H9 (cell line): Measurements from ENCODE around the gene IL1RAPL2. TPM values are rescaled to one million over a fixed set of nuclear protein-coding genes. Genes with fewer than 3 reads are reported as not detected.

Experiments
- DNase-seq: peaks from one replicate; pipeline ENCODE4 v3.0.0-alpha.2; 2017
- H2AFZ ChIP-seq: one replicate; pipeline ENCODE4 v1.6.1; 2013; ENCODE audit warnings: mild to moderate bottlenecking, low read length, control low read depth, moderate library complexity
- H2AK5ac ChIP-seq: 2 replicates; pipeline ENCODE4 v1.6.1; 2013; ENCODE audit warnings: low read length, control low read depth, mixed read lengths; ENCODE audit not compliant: insufficient read length
- H2BK120ac ChIP-seq: one replicate; pipeline ENCODE4 v1.6.1; 2013; ENCODE audit warnings: low read depth, mild to moderate bottlenecking, low read length, control low read depth, inconsistent platforms; ENCODE audit not compliant: poor library complexity, severe bottlenecking
- H2BK12ac ChIP-seq: 2 replicates; pipeline ENCODE4 v1.6.1; 2013; ENCODE audit warnings: low read length, control low read depth, mixed read lengths, low read depth; ENCODE audit not compliant: insufficient read length
- H2BK15ac ChIP-seq: 2 replicates; pipeline ENCODE4 v1.6.1; 2013; ENCODE audit warnings: low read depth, low read length, control low read depth
- H2BK20ac ChIP-seq: one replicate; pipeline ENCODE4 v1.6.1; 2013; ENCODE audit warnings: low read depth, mild to moderate bottlenecking, low read length, control low read depth, inconsistent platforms; ENCODE audit not compliant: poor library complexity, severe bottlenecking
- H2BK5ac ChIP-seq: 2 replicates; pipeline ENCODE4 v1.6.1; 2013; ENCODE audit warnings: low read length, control low read depth, mixed read lengths; ENCODE audit not compliant: insufficient read length
- H3K14ac ChIP-seq: 2 replicates; pipeline ENCODE4 v1.6.1; 2013; ENCODE audit warnings: low read length, control low read depth; ENCODE audit not compliant: insufficient read depth
- H3K18ac ChIP-seq: 2 replicates; pipeline ENCODE4 v1.6.1; 2013; ENCODE audit warnings: low read depth, mild to moderate bottlenecking, mixed read lengths, low read length, control low read depth; ENCODE audit not compliant: insufficient read length
- H3K23ac ChIP-seq: 2 replicates; pipeline ENCODE4 v1.6.1; 2013; ENCODE audit warnings: low read length, control low read depth, mixed read lengths, low read depth; ENCODE audit not compliant: insufficient read length
- H3K23me2 ChIP-seq: 2 replicates; pipeline ENCODE4 v1.6.1; 2013; ENCODE audit warnings: low read depth, mild to moderate bottlenecking, mixed read lengths, low read length, control low read depth; ENCODE audit not compliant: insufficient read length, poor library complexity, severe bottlenecking
- H3K27ac ChIP-seq: 2 replicates; pipeline ENCODE4 v1.5.1; 2013; ENCODE audit warnings: low read length, control low read depth, mixed read lengths, low read depth; ENCODE audit not compliant: insufficient read length
- H3K27me3 ChIP-seq: 2 replicates; pipeline ENCODE4 v1.6.1; 2013; ENCODE audit warnings: low read length, control low read depth, inconsistent platforms; ENCODE audit not compliant: insufficient read depth
- H3K4ac ChIP-seq: 2 replicates; pipeline ENCODE4 v1.6.1; 2013; ENCODE audit warnings: low read depth, mild to moderate bottlenecking, control low read depth, inconsistent platforms, low read length, moderate library complexity
- H3K4me1 ChIP-seq: 2 replicates; pipeline ENCODE4 v1.6.1; 2013; ENCODE audit warnings: low read length, control low read depth, inconsistent platforms; ENCODE audit not compliant: insufficient read depth
- H3K4me2 ChIP-seq: 2 replicates; pipeline ENCODE4 v1.6.1; 2013; ENCODE audit warnings: low read length, control low read depth, mixed read lengths; ENCODE audit not compliant: insufficient read length, insufficient read depth
- H3K56ac ChIP-seq: 2 replicates; pipeline ENCODE4 v1.6.1; 2013; ENCODE audit warnings: low read depth, mild to moderate bottlenecking, mixed read lengths, low read length, control low read depth; ENCODE audit not compliant: insufficient read length
- H3K79me1 ChIP-seq: 2 replicates; pipeline ENCODE4 v1.6.1; 2013; ENCODE audit warnings: low read depth, mild to moderate bottlenecking, moderate library complexity, low read length, control low read depth, inconsistent platforms; ENCODE audit not compliant: insufficient read depth, poor library complexity, severe bottlenecking
- H3K79me2 ChIP-seq: 2 replicates; pipeline ENCODE4 v1.6.1; 2013; ENCODE audit warnings: low read length, control low read depth, inconsistent platforms; ENCODE audit not compliant: insufficient read depth
- H3K9ac ChIP-seq: 2 replicates; pipeline ENCODE4 v1.6.1; 2013; ENCODE audit warnings: low read length, control low read depth, mixed read lengths; ENCODE audit not compliant: insufficient read length; ENCODE audit errors: extremely low read depth
- H3K9me3 ChIP-seq: one replicate; pipeline ENCODE4 v1.6.1; 2013; ENCODE audit warnings: low read depth, low read length, inconsistent platforms; ENCODE audit not compliant: control insufficient read depth
- H3T11ph ChIP-seq: one replicate; pipeline ENCODE4 v1.6.1; 2013; ENCODE audit warnings: mild to moderate bottlenecking, low read length, control low read depth, inconsistent platforms
- H4K20me1 ChIP-seq: one replicate; pipeline ENCODE4 v1.6.1; 2013; ENCODE audit not compliant: control insufficient read depth, insufficient read length, insufficient read depth
- H4K5ac ChIP-seq: 2 replicates; pipeline ENCODE4 v1.6.1; 2013; ENCODE audit warnings: low read depth, mild to moderate bottlenecking, mixed read lengths, low read length, control low read depth; ENCODE audit not compliant: insufficient read length
- H4K8ac ChIP-seq: replicated peaks from 2 replicates; pipeline ENCODE4 v1.6.1; 2013; ENCODE audit warnings: low read length, control low read depth, mixed read lengths, low read depth; ENCODE audit not compliant: insufficient read length
- H4K91ac ChIP-seq: 2 replicates; pipeline ENCODE4 v1.6.1; 2013; ENCODE audit warnings: low read depth, mild to moderate bottlenecking, moderate library complexity, mixed read lengths, low read length, control low read depth; ENCODE audit not compliant: insufficient read length
- H3K27ac Mint-ChIP-seq, 3 experiments: 2 replicates in 2 of 3; 3 replicates in 1 of 3; pipeline ENCODE4 v1.8.0; 2020 to 2021; ENCODE audit warnings: mixed read lengths in 3 of 3, mild to moderate bottlenecking in 1 of 3, moderate library complexity in 1 of 3
- H3K27me3 Mint-ChIP-seq: 2 replicates; pipeline ENCODE4 v1.8.0; 2021; ENCODE audit warnings: low read depth, mild to moderate bottlenecking, moderate library complexity, mixed read lengths
- H3K36me3 Mint-ChIP-seq, 3 experiments: 2 replicates in 2 of 3; 3 replicates in 1 of 3; pipeline ENCODE4 v1.8.0; 2020 to 2021; ENCODE audit warnings: low read depth in 3 of 3, mixed read lengths in 3 of 3; ENCODE audit not compliant: insufficient read depth in 1 of 3
- H3K4me1 Mint-ChIP-seq, 2 experiments: 2 replicates each; pipeline ENCODE4 v1.8.0; 2020; ENCODE audit warnings: mixed read lengths in 2 of 2
- H3K4me3 Mint-ChIP-seq, 2 experiments: 2 replicates in 1 of 2; 3 replicates in 1 of 2; pipeline ENCODE4 v1.8.0; 2020 to 2021; ENCODE audit warnings: mild to moderate bottlenecking in 2 of 2, mixed read lengths in 2 of 2, moderate library complexity in 1 of 2
- H3K9me3 Mint-ChIP-seq, 2 experiments: 2 replicates in 1 of 2; 3 replicates in 1 of 2; pipeline ENCODE4 v1.8.0; 2020; ENCODE audit warnings: mild to moderate bottlenecking in 2 of 2, mixed read lengths in 2 of 2, moderate library complexity in 1 of 2
- CTCF ChIP-seq: fragments of 200-600 bp; sonication (generic); conservative IDR thresholded peaks from 3 replicates; pipeline ENCODE4 v1.8.0; 2021; ENCODE audit warnings: antibody characterized with exemption, mild to moderate bottlenecking
- WGBS: extraction: QIAGEN DNeasy Blood & Tissue Kit; methylation state at CpG from one replicate; pipeline ENCODE4 v1.1.7; 2013; ENCODE audit warnings: missing lambda C conversion rate, low lambda C conversion rate, mixed read lengths; ENCODE audit not compliant: insufficient read length; ENCODE audit errors: extremely low coverage; 5-methylcytosine and 5-hydroxymethylcytosine counted together
- total RNA-seq: library from RNA; stranded (reverse); gene quantifications from 2 replicates; pipeline ENCODE4 v1.2.1, GENCODE V29; 2021

IL1RAPL2 gene
- total RNA-seq, 1 experiment from 2014 or later: not detected

- Histone ChIP-seq H4K91ac (no peak overlapping the region), H2BK12ac (no peak overlapping the region), H2BK20ac (no peak overlapping the region), H2BK120ac (no peak overlapping the region), H3K23ac (no peak overlapping the region), H3K23me2 (no peaks in the 10 kb centered on the region), H3K9me3 (no peaks in the 10 kb centered on the region), H2BK15ac (no peak overlapping the region), H3K14ac (no peak overlapping the region), H4K5ac (no peak overlapping the region), H3K4ac (no peak overlapping the region), H3K9ac (no peak overlapping the region), H3K79me2 (no peaks in the 10 kb centered on the region), H3K27me3 (no peaks in the 10 kb centered on the region), H2AK5ac (no peak overlapping the region), H3K79me1 (no peaks in the 10 kb centered on the region), H3K4me1 (peaks cover 2% of the 10 kb centered on the region; the same call in 1 of the 2 replicates), H3T11ph (no peak overlapping the region), H3K56ac (no peak overlapping the region), H4K8ac (no peak overlapping the region), H3K18ac (no peak overlapping the region), H2BK5ac (no peak overlapping the region), H2AFZ (no peak overlapping the region), H3K4me2 (no peak overlapping the region), H3K27ac (no peak overlapping the region), H4K20me1 (no peaks in the 10 kb centered on the region)
- WGBS: no CpG with 5 or more reads among the region's 1 CpG
- peaks cover 5 to 62% of the 10 kb centered on the region in 2 experiments; a peak in 3 of 5 replicates for H3K9me3 Mint-ChIP-seq
- no peak for DNase-seq
- H3K27ac Mint-ChIP-seq: no peak overlapping the region
- H3K4me3 Mint-ChIP-seq: no peak overlapping the region
- TF ChIP-seq CTCF: no peak
- peaks cover 10 to 15% of the 10 kb centered on the region in 2 experiments for H3K4me1 Mint-ChIP-seq
- no peaks in the 10 kb centered on the region for H3K27me3 Mint-ChIP-seq
- H3K36me3 Mint-ChIP-seq: peaks cover 0 to 10% (median 1%) of the 10 kb centered on the region in 3 experiments; a peak in 2 of 7 replicates
Measured at GRCh38 chrX:105150036-105150435, 584.0 kb downstream of the IL1RAPL2 start.
